ENCODE results near the gene SNTG2. TPM values are rescaled to one million over a fixed set of nuclear protein-coding genes. Genes with fewer than 3 reads are reported as not detected.
"Not testable (repeated sequence)": the region's sequence is repeated elsewhere in the genome, so short reads cannot be mapped to it uniquely, and the experiment has no call there.

SNTG2 gene
- total RNA-seq, 2 experiments from 2014 or later = 0.25 to 0.57 TPM

GRCh38 chr2:1371082-1371481, 420.4 kb downstream of the SNTG2 start:
- Mint-ChIP-seq H3K27me3 (peaks cover 2% of the 10 kb centered on the region), H3K9me3 (ENCODE audit: low read depth) (no peaks in the 10 kb centered on the region), H3K27ac (no peak overlapping the region), H3K4me1 (peaks cover 2% of the 10 kb centered on the region), H3K36me3 (ENCODE audit: low read depth) (no peaks in the 10 kb centered on the region), H3K4me3 (no peak overlapping the region)
- POLR2A ChIA-PET = no interaction called here
- DNase-seq = no peak
- intact Hi-C loops (cut with DNase I, micrococcal nuclease) = no loop called here
- no peak for ATAC-seq
- CTCF ChIA-PET = no interaction called here

- no peak for DNase-seq
- CTCF ChIA-PET = no interaction called here
- peaks cover 2% of the 10 kb centered on the region for H3K27me3 Mint-ChIP-seq
- POLR2A ChIA-PET = no interaction called here
- H3K27ac Mint-ChIP-seq = no peak overlapping the region
- no peaks in the 10 kb centered on the region for H3K9me3 Mint-ChIP-seq (ENCODE audit: low read depth)
- H3K4me1 Mint-ChIP-seq = no peaks in the 10 kb centered on the region
- H3K4me3 Mint-ChIP-seq = no peak overlapping the region
- intact Hi-C loops (cut with DNase I, micrococcal nuclease) = no loop called here
- ATAC-seq = no peak
- no peaks in the 10 kb centered on the region for H3K36me3 Mint-ChIP-seq (ENCODE audit: low read depth)
Observed at GRCh38 chr2:1373830-1374229, 423.2 kb downstream of the SNTG2 start.

DNA sequence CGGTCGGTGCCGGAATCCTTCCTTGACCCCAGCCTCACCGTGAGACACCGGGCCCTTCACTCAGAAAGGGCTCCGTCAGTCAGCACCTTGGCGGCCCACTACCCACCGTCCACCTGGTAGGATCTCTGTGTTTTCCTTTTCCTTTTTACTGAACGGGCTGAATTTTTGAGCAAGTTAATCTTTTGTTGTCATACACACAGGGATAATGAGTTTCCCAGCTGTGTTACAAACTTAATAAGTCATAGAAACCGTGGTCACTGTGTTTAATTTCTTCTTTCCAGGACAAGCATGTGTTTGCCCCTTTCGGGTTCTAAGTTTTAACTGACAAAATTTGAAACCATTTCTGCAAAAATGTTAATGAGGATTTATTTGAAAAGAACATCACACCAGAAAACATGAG, 423.6 kb downstream of the SNTG2 start:
- Mint-ChIP-seq H3K27me3 (peaks cover 2% of the 10 kb centered on the region), H3K4me3 (no peak overlapping the region), H3K36me3 (ENCODE audit: low read depth) (no peaks in the 10 kb centered on the region), H3K27ac (no peak overlapping the region), H3K9me3 (ENCODE audit: low read depth) (no peaks in the 10 kb centered on the region), H3K4me1 (no peaks in the 10 kb centered on the region)
- CTCF ChIA-PET = no interaction called here
- intact Hi-C loops (cut with DNase I, micrococcal nuclease) = no loop called here
- no peak for ATAC-seq
- POLR2A ChIA-PET = no interaction called here
- DNase-seq = no peak

DNA sequence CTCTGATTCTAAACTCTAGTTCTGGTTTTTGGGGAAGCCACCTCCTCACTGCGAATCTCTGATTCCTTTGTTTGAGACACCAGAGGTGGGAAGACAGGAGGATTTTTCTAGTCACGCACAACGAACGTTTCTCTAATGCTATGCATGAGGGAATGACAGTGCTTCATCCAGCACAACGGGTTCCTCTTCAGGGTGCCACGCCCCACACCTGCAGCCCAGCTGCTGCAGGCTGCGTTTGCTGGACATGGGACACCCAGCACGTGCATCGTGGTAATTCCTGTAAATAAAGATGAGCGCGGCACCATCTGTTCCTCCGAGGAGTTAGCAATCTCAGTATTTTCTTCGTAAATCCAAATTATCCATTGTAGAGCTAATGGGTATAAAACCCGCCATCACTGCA, 425.1 kb downstream of the SNTG2 start:
- no peak for ATAC-seq
- H3K36me3 Mint-ChIP-seq (ENCODE audit: low read depth) = no peaks in the 10 kb centered on the region

DNA sequence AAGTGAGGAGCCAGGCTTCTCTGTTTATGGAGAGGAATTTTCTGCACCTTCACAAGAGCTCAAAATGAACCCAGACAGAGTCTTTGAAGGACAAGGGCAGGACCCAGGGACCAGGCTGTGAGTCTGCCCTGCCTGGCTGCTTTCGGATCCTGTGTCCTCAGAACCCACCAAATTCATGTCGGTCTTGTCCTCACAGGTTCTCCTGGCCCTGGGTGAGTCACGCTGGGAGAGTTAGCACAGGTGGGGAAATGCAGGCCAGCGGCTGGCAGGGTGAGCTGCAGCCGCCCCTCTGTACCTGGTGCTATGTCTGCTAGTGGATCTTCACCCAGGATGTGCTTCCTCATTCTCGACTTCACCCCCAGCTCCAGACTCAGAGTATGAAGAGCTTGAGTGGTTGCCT, 426.8 kb downstream of the SNTG2 start:
- no peaks in the 10 kb centered on the region for H3K9me3 Mint-ChIP-seq (ENCODE audit: low read depth)
- no peaks in the 10 kb centered on the region for H3K36me3 Mint-ChIP-seq (ENCODE audit: low read depth)
- no peaks in the 10 kb centered on the region for H3K27me3 Mint-ChIP-seq
- ChIA-PET POLR2A (no interaction called here), CTCF (no interaction called here)
- no peak overlapping the region for H3K4me3 Mint-ChIP-seq
- intact Hi-C loops (cut with DNase I, micrococcal nuclease) = no loop called here
- no peak overlapping the region for H3K27ac Mint-ChIP-seq
- no peaks in the 10 kb centered on the region for H3K4me1 Mint-ChIP-seq
- DNase-seq (no peak), ATAC-seq (no peak)

More for the DNA sequence above, 425.1 kb downstream of the SNTG2 start:
- Mint-ChIP-seq H3K27ac (no peak overlapping the region), H3K4me1 (no peaks in the 10 kb centered on the region), H3K9me3 (ENCODE audit: low read depth) (no peaks in the 10 kb centered on the region), H3K4me3 (no peak overlapping the region), H3K27me3 (peaks cover 2% of the 10 kb centered on the region)
- no peak for DNase-seq
- CTCF ChIA-PET = no interaction called here
- intact Hi-C loops (cut with DNase I, micrococcal nuclease) = no loop called here
- POLR2A ChIA-PET = no interaction called here

DNA sequence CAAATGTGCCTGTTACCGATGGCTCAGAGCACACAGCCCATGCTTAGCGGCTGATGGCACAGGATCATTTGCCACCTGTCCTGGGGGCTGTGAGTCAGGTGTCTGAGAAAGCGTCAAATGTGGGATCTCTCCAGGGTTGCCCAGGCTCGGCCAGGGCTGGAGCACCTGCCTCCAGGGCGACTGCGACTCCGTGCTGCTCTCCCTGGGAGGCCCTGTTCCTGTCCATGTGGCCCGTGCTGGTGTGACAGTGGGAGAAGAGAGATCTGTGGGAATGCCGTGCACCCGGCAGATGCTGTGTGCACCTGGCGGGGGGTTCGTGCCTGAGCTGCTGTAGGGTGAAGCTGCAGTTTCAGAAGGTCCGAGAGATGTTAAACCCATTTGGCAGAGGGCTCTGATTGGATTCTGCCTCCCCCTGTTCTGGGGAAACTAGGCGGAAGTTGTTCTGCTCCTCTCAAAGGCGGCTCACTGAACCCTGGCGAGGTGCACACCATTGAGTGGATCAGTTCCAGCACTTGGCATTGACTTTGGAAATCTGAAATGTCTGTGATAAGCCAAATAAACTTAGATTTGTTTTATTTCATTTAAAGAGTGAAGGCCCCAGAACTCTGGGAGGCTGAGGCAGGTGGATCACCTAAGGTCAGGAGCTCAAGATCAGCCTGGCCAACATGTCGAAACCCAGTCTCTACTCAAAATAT, 428.0 kb downstream of the SNTG2 start:
- ATAC-seq = no peak
- no peaks in the 10 kb centered on the region for H3K36me3 Mint-ChIP-seq (ENCODE audit: low read depth)
- H3K27me3 Mint-ChIP-seq = no peaks in the 10 kb centered on the region
- intact Hi-C loops (cut with DNase I, micrococcal nuclease) = no loop called here
- ChIA-PET CTCF (interaction anchor here (0.7 kb wide), 1 partner anchor 92 kb away, joined by 3 read pairs; no protein-coding TSS in a partner anchor), POLR2A (no interaction called here)
- no peak overlapping the region for H3K4me3 Mint-ChIP-seq
- no peaks in the 10 kb centered on the region for H3K4me1 Mint-ChIP-seq
- no peaks in the 10 kb centered on the region for H3K9me3 Mint-ChIP-seq (ENCODE audit: low read depth)
- no peak for DNase-seq
- no peak overlapping the region for H3K27ac Mint-ChIP-seq

DNA sequence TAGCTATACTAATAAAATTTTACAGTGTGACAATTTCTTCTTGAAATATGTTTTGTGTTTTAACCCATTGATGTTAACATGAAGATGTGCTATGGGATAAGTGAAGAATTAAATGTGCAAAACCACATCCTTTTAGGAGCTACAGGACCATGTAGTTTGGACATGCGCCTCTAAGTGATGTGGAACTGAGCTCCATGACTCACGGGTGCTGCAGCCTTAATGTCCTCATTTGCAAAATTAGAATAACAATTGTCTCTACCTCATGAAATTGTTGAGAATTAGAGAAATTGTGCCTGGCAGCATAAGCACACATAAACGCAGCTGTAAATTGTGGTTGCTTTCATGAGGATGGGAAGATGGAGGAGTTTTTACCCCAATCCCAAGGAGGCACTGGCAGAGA, 431.0 kb downstream of the SNTG2 start:
- no peak for ATAC-seq
- Mint-ChIP-seq H3K27ac (no peak overlapping the region), H3K4me3 (no peak overlapping the region), H3K36me3 (ENCODE audit: low read depth) (peaks cover 3% of the 10 kb centered on the region), H3K27me3 (no peaks in the 10 kb centered on the region), H3K4me1 (no peaks in the 10 kb centered on the region), H3K9me3 (ENCODE audit: low read depth) (peaks cover 3% of the 10 kb centered on the region)
- intact Hi-C loops (cut with DNase I, micrococcal nuclease) = no loop called here
- DNase-seq = no peak
- ChIA-PET CTCF (no interaction called here), POLR2A (no interaction called here)

- DNase-seq; H3K27me3 Mint-ChIP-seq; ATAC-seq; POLR2A ChIA-PET; H3K27ac Mint-ChIP-seq; H3K36me3 Mint-ChIP-seq (ENCODE audit: low read depth); CTCF ChIA-PET; H3K4me3 Mint-ChIP-seq; H3K4me1 Mint-ChIP-seq; intact Hi-C loops (cut with DNase I, micrococcal nuclease); H3K9me3 Mint-ChIP-seq (ENCODE audit: low read depth): not testable (repeated sequence)
Observed at GRCh38 chr2:1387954-1388725, 437.5 kb downstream of the SNTG2 start.

DNA sequence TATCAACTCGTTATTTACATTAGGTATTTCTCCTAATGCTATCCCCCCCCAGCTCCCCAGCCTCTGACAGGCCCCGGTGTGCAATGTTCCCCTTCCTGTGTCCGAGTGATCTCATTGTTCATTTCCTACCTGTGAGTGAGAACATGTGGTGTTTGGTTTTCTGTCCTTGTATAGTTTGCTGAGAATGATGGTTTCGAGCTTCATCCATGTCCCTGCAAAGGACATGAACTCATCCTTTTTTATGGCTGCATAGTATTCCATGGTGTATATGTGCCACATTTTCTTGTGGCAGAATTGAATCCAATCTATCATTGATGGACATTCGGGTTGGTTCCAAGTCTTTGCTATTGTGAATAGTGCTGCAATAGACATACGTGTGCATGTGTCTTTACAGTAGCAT, 439.5 kb downstream of the SNTG2 start:
- CTCF ChIA-PET; H3K4me1 Mint-ChIP-seq; DNase-seq; POLR2A ChIA-PET; intact Hi-C loops (cut with DNase I, micrococcal nuclease); H3K4me3 Mint-ChIP-seq; H3K27me3 Mint-ChIP-seq; H3K27ac Mint-ChIP-seq; H3K36me3 Mint-ChIP-seq (ENCODE audit: low read depth); H3K9me3 Mint-ChIP-seq (ENCODE audit: low read depth); ATAC-seq: not testable (repeated sequence)

DNA sequence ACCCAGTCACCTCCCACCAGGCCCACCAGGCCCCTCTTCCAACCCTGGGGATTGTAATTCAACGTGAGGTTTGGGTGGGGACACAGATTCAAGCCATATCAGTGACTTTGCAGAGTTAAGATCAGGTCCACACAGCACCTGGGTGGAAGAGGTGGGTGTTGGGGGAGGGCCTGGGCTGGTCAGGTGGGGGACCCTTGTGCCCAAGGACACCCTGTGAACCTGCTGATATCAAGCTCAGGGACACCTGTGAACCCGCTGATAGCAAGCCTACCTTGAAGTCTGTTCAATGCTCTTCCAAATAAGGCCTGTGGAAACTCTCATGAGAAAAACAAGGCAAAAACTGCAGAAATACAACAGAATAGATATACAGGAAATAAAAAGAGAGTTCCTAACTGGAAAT, 442.7 kb downstream of the SNTG2 start:
- Mint-ChIP-seq H3K4me3 (no peak overlapping the region), H3K27me3 (no peaks in the 10 kb centered on the region), H3K27ac (no peak overlapping the region), H3K9me3 (ENCODE audit: low read depth) (peaks cover 2% of the 10 kb centered on the region), H3K4me1 (peaks cover 3% of the 10 kb centered on the region), H3K36me3 (ENCODE audit: low read depth) (no peaks in the 10 kb centered on the region)
- DNase-seq (no peak), ATAC-seq (no peak)
- CTCF ChIA-PET = no interaction called here
- intact Hi-C loops (cut with DNase I, micrococcal nuclease) = no loop called here
- POLR2A ChIA-PET = no interaction called here

DNA sequence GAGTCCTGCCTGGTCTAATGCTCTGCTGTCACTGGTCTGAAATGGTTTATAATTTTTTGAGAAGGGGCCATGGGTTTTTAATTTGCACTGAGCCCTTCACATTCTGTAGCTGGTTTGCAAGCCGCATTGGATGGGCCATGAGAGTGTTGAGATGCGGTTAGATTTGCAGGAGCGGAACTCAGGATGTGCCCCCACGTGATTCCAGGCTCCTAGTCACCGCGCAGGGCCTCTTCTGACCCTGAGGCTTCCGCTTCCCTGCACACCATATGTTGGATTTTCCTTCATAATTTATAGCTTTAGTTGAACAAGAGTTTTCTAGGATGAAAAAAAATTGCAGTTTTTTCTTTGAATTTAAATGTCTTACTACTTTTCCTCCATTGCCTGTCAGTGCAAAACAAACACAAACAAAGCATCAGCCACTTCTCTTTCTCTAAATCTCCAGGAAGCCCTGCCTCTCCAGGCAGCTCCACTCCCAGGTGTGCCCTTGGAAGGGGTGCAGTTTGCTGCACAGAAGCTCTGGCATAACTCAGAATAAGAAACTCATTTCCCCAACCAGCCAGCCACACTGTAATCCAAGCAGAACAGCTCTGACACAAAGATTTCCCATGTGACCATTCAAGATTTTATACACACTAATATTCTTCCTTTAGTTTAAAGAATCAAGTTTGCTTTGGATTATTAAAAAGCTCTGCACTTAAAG, 444.2 kb downstream of the SNTG2 start:
- intact Hi-C loops (cut with DNase I, micrococcal nuclease) = loop anchor here in 1 of 2 experiments (1.0 kb wide), 1 partner anchor 25 kb away; no protein-coding TSS in a partner anchor
- POLR2A ChIA-PET = no interaction called here
- Mint-ChIP-seq H3K27ac (no peak overlapping the region), H3K4me1 (peaks cover 3% of the 10 kb centered on the region), H3K36me3 (ENCODE audit: low read depth) (no peaks in the 10 kb centered on the region), H3K4me3 (no peak overlapping the region), H3K27me3 (no peaks in the 10 kb centered on the region), H3K9me3 (ENCODE audit: low read depth) (no peaks in the 10 kb centered on the region)
- CTCF ChIA-PET = no interaction called here
- no peak for ATAC-seq
- no peak for DNase-seq

- H3K27ac Mint-ChIP-seq = no peak overlapping the region
- no peaks in the 10 kb centered on the region for H3K36me3 Mint-ChIP-seq (ENCODE audit: low read depth)
- intact Hi-C loops (cut with DNase I, micrococcal nuclease) = no loop called here
- ATAC-seq (no peak), DNase-seq (no peak)
- CTCF ChIA-PET = no interaction called here
- H3K9me3 Mint-ChIP-seq (ENCODE audit: low read depth) = peaks cover under 1% of the 10 kb centered on the region
- H3K4me1 Mint-ChIP-seq = peaks cover 3% of the 10 kb centered on the region
- H3K4me3 Mint-ChIP-seq = no peak overlapping the region
- H3K27me3 Mint-ChIP-seq = no peaks in the 10 kb centered on the region
- POLR2A ChIA-PET = no interaction called here
Observed at GRCh38 chr2:1397350-1397749, 446.7 kb downstream of the SNTG2 start.

Data from activated CD4-positive, alpha-beta T cell treated with anti-CD3 and anti-CD28 coated beads for 36 hours (primary cell).